Neural crest cell (in vitro differentiated cells): ENCODE results near the gene SYT13. TPM values are rescaled to one million over a fixed set of nuclear protein-coding genes. Genes with fewer than 3 reads are reported as not detected.
A peak's percentile ranks its signal among the peaks of the same experiment; 100 is the strongest.

Experiments used
- DNase-seq: peaks from one replicate; pipeline ENCODE4 v3.0.0; 2021; ENCODE audit warnings: low read depth, mixed read lengths, low spot score
- H3K27ac Mint-ChIP-seq: one replicate; pipeline ENCODE4 v1.8.0; 2021; ENCODE audit warnings: mild to moderate bottlenecking, mixed read lengths; ENCODE audit not compliant: unreplicated experiment
- H3K27me3 Mint-ChIP-seq: 2 replicates; pipeline ENCODE4 v1.8.0; 2021; ENCODE audit warnings: low read depth, mild to moderate bottlenecking, mixed read lengths
- H3K36me3 Mint-ChIP-seq: 2 replicates; pipeline ENCODE4 v1.8.0; 2021; ENCODE audit warnings: low read depth, mild to moderate bottlenecking, mixed read lengths
- H3K4me1 Mint-ChIP-seq: 2 replicates; pipeline ENCODE4 v1.8.0; 2021; ENCODE audit warnings: mixed read lengths
- H3K4me3 Mint-ChIP-seq: one replicate; pipeline ENCODE4 v1.8.0; 2021; ENCODE audit warnings: mild to moderate bottlenecking, mixed read lengths
- H3K9me3 Mint-ChIP-seq: 2 replicates; pipeline ENCODE4 v1.8.0; 2021; ENCODE audit warnings: mixed read lengths
- long read RNA-seq: library from polyadenylated mRNA; unstranded; transcript quantifications from one replicate; pipeline ENCODE4 v2.0.0, GENCODE V29; 2020
- total RNA-seq: library from RNA; stranded (reverse); gene quantifications from 2 replicates; pipeline ENCODE4 v1.2.1, GENCODE V29; 2021
- TF ChIP-seq, protein P1 (sequence below): fragments of 200-600 bp; sonication (generic); conservative IDR thresholded peaks from 2 replicates; pipeline ENCODE4 v1.5.0; 2021; ENCODE audit warnings: antibody characterized with exemption, mild to moderate bottlenecking

SYT13 gene
- total RNA-seq, result 1.7 TPM in 2 replicates
- long read RNA-seq, partial matches to known transcripts, result 0 of 1 reads
- long read RNA-seq, other reads (novel, unspliced or antisense), result 1 of 1 reads

GRCh38 chr11:45285930-45286632 lies at the start of gene SYT13:
Gene SYT13 (minus strand): TSS chr11:45286341. CDS start chr11:45286207, 134 bp downstream.
- peak within 1 kb of the TSS; percentile 65 for H3K4me3 Mint-ChIP-seq
- TF ChIP-seq, protein P1, sequence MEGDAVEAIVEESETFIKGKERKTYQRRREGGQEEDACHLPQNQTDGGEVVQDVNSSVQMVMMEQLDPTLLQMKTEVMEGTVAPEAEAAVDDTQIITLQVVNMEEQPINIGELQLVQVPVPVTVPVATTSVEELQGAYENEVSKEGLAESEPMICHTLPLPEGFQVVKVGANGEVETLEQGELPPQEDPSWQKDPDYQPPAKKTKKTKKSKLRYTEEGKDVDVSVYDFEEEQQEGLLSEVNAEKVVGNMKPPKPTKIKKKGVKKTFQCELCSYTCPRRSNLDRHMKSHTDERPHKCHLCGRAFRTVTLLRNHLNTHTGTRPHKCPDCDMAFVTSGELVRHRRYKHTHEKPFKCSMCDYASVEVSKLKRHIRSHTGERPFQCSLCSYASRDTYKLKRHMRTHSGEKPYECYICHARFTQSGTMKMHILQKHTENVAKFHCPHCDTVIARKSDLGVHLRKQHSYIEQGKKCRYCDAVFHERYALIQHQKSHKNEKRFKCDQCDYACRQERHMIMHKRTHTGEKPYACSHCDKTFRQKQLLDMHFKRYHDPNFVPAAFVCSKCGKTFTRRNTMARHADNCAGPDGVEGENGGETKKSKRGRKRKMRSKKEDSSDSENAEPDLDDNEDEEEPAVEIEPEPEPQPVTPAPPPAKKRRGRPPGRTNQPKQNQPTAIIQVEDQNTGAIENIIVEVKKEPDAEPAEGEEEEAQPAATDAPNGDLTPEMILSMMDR, result no peak
- no peak within 1 kb of the TSS for H3K27ac Mint-ChIP-seq
- H3K36me3 Mint-ChIP-seq, result no peaks in the 10 kb centered on the region
- H3K9me3 Mint-ChIP-seq, result no peaks in the 10 kb centered on the region
- H3K27me3 Mint-ChIP-seq, result peaks cover 87% of the 10 kb centered on the region
- peak; percentile 28 for DNase-seq
- H3K4me1 Mint-ChIP-seq, result peaks cover 9% of the 10 kb centered on the region

GRCh38 chr11:45335434-45335833 lies 49.3 kb upstream of the SYT13 start:
- peaks cover 24% of the 10 kb centered on the region for H3K4me1 Mint-ChIP-seq
- H3K9me3 Mint-ChIP-seq, result no peaks in the 10 kb centered on the region

DNA sequence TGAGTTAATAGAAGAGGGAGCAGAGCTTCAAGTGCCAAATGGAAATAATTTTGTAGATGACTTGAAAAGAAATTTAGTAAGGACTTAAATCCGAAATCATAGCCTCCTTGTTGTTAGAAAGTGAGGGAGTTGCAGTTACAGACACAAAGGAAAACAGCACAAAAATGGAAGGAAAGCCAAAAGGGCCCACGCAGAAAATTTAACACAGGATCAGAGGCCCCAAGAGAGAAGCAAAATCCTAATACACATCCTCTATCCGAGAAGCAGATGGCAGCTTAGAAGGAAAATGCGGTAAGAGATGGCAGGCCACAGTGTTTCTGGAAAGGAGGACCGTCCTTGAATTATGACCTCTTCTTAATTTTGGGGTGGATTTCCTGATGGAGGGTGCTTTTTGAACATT lies 48.7 kb upstream of the SYT13 start:
- H3K4me1 Mint-ChIP-seq, result peaks cover 18% of the 10 kb centered on the region

More at GRCh38 chr11:45335434-45335833, 49.3 kb upstream of the SYT13 start:
- Mint-ChIP-seq H3K4me3 (no peak overlapping the region), H3K36me3 (no peaks in the 10 kb centered on the region), H3K27me3 (peaks cover 6% of the 10 kb centered on the region), H3K27ac (no peak overlapping the region)
- no peak for DNase-seq
- TF ChIP-seq, protein P1, result no peak

DNA sequence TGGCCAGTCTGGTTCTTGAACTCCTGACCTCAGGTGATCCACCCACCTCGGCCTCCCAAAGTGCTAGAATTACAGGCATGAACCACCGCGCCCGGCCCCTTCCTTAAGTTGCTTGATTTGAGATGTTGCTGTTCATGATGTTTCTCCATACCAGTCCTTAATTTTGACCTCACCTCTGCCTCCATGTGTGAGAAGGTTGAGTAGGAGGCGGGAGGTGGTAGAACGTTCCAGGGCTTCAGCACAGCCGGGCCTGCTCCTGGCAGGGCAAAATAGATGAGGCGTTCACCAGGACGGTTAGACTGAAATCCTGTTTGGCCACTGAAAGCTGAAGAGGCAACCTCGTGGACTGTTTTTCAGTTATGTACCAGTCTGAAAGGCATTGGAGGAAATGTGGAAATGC lies 48.3 kb upstream of the SYT13 start:
- no peak overlapping the region for H3K4me3 Mint-ChIP-seq
- no peaks in the 10 kb centered on the region for H3K36me3 Mint-ChIP-seq
- H3K9me3 Mint-ChIP-seq, result no peaks in the 10 kb centered on the region
- TF ChIP-seq, protein P1, result no peak
- peak overlapping the region; percentile 39 for H3K27ac Mint-ChIP-seq
- no peak for DNase-seq
- H3K27me3 Mint-ChIP-seq, result peaks cover 6% of the 10 kb centered on the region
- H3K4me1 Mint-ChIP-seq, result peaks cover 14% of the 10 kb centered on the region

More for the DNA sequence above, 48.7 kb upstream of the SYT13 start:
- no peak overlapping the region for H3K27ac Mint-ChIP-seq
- no peaks in the 10 kb centered on the region for H3K36me3 Mint-ChIP-seq
- H3K9me3 Mint-ChIP-seq, result no peaks in the 10 kb centered on the region
- peaks cover 6% of the 10 kb centered on the region for H3K27me3 Mint-ChIP-seq
- TF ChIP-seq, protein P1, result no peak
- H3K4me3 Mint-ChIP-seq, result no peak overlapping the region
- no peak for DNase-seq

DNA sequence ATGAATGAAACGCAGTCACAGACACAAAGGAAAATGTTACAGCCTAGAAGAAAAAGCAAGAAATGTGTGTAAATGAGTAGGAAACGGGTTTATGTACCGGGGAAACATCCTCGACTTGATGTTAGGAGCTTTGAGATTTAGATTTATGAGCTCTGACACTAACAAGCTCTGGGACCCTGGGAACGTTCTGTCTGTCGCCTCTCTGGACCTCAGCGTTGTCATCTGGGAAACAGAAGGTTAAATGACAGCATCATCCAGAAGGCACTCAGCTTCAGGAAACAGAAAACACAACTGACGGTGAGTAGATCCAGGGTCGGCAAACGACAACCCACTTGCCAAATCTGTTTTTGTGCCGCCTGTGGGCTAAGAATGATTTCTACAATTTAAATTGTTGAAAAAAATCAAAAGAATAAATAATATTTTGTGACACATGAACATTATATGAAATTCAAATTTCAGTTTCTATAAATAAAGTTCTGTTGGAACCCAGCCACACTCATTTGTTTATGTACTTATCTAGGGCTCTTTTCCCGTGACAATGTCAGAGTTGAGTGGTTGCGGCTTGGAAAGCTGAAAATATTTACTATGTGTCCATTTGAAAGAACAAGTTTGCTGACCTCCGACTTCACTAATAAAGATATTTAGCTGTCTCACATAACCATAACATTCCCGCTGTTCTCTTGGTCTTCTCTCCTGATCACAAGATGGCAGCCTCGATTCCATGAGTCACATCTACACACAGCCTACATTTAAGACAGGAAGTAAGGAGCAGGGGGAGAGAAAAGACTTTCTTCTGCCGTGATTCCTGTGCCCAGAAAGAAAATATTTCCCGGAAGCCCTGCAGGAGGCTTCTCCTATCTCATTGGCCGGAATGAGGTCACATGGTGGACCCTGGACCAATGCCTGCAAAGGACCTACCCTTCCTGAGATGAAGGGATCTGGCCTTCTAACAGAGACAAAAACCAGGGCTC lies 47.1 kb upstream of the SYT13 start:
- no peaks in the 10 kb centered on the region for H3K36me3 Mint-ChIP-seq
- no peak overlapping the region for H3K27ac Mint-ChIP-seq
- no peak overlapping the region for H3K4me3 Mint-ChIP-seq
- peaks cover 10% of the 10 kb centered on the region for H3K4me1 Mint-ChIP-seq
- H3K27me3 Mint-ChIP-seq, result peaks cover 10% of the 10 kb centered on the region
- H3K9me3 Mint-ChIP-seq, result no peaks in the 10 kb centered on the region
- TF ChIP-seq, protein P1, result no peak
- DNase-seq, result no peak
